Subcutaneous abdominal adipose tissue (tissue), 5 donors: ENCODE data around the gene UACA.

ENCODE experiments used
- H3K27ac ChIP-seq: one replicate; pipeline ENCODE4 v1.7.0; 2013; ENCODE audit warnings: low read depth, mild to moderate bottlenecking, inconsistent platforms, low read length, moderate library complexity
- H3K27me3 ChIP-seq, 5 donors: one replicate each; pipeline ENCODE4 v1.7.0; 2013; ENCODE audit warnings: low read length in 5 of 5, inconsistent platforms in 1 of 5; ENCODE audit not compliant: control insufficient read depth in 5 of 5, insufficient read depth in 4 of 5
- H3K36me3 ChIP-seq, 5 donors: one replicate each; pipeline ENCODE4 v1.7.0; 2013; ENCODE audit warnings: low read length in 5 of 5; ENCODE audit not compliant: control insufficient read depth in 5 of 5, insufficient read depth in 5 of 5
- H3K4me1 ChIP-seq, 5 donors: one replicate each; pipeline ENCODE4 v1.7.0; 2013; ENCODE audit warnings: low read length in 5 of 5, mild to moderate bottlenecking in 3 of 5, moderate library complexity in 1 of 5; ENCODE audit not compliant: control insufficient read depth in 5 of 5, insufficient read depth in 5 of 5
- H3K4me3 ChIP-seq, 5 donors: one replicate each; pipeline ENCODE4 v1.7.0; 2013; ENCODE audit warnings: low read length in 5 of 5, low read depth in 1 of 5
- H3K9ac ChIP-seq, 5 donors: one replicate each; pipeline ENCODE4 v1.7.0; 2013; ENCODE audit warnings: low read length in 5 of 5, mild to moderate bottlenecking in 4 of 5, moderate library complexity in 3 of 5
- H3K9me3 ChIP-seq, 5 donors: one replicate each; pipeline ENCODE4 v1.7.0; 2013; ENCODE audit warnings: low read length in 5 of 5; ENCODE audit not compliant: control insufficient read depth in 5 of 5
- donor health status: healthy.
- donor health status: healthy.
- donor health status: healthy.
- donor health status: healthy.
- donor health status: healthy.

UACA gene

DNA sequence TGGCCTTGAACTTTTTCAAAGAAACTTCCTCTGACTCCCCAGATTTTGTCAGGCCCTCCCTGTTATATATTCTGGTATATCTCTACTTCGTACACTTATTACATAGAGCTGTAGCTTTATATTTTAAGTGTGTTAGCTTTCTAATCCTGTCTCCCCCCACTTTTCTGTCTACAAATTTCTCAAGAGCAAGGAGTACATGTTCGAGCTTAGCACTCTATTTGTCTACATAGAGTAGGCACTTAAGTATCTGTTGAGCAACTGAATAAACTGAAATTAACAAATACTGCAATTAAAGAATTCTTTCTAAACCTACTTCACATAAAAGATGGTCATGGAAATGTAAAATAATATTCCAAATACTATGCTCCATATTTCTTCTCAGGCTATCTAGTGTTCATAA lies 39.4 kb downstream of the UACA start:
- Histone ChIP-seq H3K36me3 (peaks cover 0 to 5% (median 0%) of the 10 kb centered on the region in 5 donors), H3K4me1 (peaks cover 2 to 34% (median 12%) of the 10 kb centered on the region in 5 donors), H3K27ac (no peak overlapping the region), H3K27me3 (no peaks in the 10 kb centered on the region), H3K9ac (no peak overlapping the region), H3K9me3 (no peaks in the 10 kb centered on the region), H3K4me3 (no peak overlapping the region)

GRCh38 chr15:70723122-70723422 lies 40.3 kb downstream of the UACA start:
- Histone ChIP-seq H3K4me3 (no peak overlapping the region), H3K9me3 (no peaks in the 10 kb centered on the region), H3K27ac (no peak overlapping the region), H3K4me1 (peaks cover 2 to 41% (median 12%) of the 10 kb centered on the region in 5 donors), H3K9ac (no peak overlapping the region), H3K27me3 (no peaks in the 10 kb centered on the region), H3K36me3 (peaks cover 0 to 5% (median 0%) of the 10 kb centered on the region in 5 donors)

DNA sequence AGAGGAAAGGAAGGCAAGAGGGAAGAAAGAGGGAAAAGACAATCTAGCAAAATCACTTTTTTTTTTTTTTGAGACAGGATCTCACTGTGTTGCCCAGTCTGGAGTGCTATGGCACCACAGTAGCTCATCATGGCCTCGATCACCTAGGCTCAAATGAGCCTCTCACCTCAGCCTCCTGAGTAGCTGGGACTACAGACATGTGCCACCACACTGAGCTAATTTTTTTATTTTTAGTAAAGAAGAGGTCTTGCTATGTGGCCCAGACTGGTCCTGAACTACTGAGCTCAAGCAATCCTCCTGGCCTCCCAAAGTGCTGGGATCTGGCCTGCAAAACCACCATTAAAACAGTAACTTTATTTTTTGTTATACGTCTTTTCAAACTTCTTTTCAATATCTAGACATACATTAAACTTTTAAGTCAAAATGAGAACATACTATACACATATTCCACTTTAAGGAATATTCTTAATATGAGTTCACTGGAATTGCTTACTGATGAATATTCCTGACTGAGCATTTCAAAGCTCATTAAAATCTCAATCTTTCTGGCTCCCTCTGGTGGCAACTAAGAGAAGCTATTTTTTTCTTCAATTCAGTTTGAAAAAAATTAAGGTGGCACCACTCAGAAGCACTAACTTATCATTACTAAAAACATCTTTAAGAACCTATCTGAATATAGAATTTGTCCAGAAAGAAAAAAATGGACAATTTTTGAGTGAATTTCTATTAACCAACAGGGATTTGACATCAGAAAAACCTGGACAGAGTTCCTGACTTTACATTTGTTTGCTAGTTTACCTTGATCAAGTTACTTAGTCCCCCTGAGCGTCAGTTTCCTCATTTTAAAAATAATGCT lies 40.9 kb downstream of the UACA start:
- no peaks in the 10 kb centered on the region for H3K9me3 ChIP-seq
- H3K4me3 ChIP-seq = no peak overlapping the region
- H3K27ac ChIP-seq = no peak overlapping the region
- peaks cover 0 to 5% (median 0%) of the 10 kb centered on the region in 5 donors for H3K36me3 ChIP-seq
- H3K9ac ChIP-seq = no peak overlapping the region
- H3K4me1 ChIP-seq = peaks cover 2 to 43% (median 12%) of the 10 kb centered on the region in 5 donors
- H3K27me3 ChIP-seq = no peaks in the 10 kb centered on the region

DNA sequence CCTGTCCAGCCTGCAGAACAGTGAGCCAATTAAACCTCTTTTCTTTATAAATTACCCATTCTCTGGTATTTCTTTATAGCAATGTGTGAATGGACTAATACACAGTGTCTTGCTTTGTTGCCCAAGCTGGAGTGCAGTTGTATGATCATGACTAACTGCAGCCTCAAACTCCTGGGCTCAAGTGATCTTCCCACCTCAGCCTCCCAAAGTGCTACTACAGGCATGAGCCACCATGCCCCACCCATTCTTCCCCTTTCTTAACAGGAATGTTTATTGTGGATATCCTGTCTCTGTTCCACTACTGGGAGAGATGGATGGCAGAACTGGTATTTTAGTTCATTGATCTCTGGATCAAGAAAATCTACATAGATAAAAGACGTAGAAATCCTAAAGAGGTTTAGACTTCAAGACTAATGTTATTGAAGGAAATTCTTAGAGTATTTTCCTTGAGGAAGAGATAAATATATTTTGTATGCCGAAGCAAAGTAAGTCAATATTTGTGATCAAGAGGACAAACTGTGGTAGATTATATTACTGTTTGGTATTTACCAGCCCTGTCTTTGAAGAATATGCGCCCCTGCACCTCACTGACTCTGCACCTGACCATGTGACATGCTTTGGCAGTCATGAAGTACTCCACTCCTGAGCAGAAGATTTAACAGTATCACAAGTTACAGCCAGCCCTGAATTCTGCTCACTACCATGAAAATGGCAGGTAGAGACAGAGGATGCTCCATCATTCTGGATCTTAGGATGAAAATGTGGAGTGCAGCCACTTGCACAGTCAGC lies 42.9 kb downstream of the UACA start:
- H3K9me3 ChIP-seq = no peaks in the 10 kb centered on the region
- H3K9ac ChIP-seq = no peak overlapping the region
- no peaks in the 10 kb centered on the region for H3K27me3 ChIP-seq
- no peak overlapping the region for H3K4me3 ChIP-seq
- peaks cover 0 to 5% (median 0%) of the 10 kb centered on the region in 5 donors for H3K36me3 ChIP-seq
- peaks cover 0 to 41% (median 15%) of the 10 kb centered on the region in 5 donors for H3K4me1 ChIP-seq
- H3K27ac ChIP-seq = no peak overlapping the region

- Histone ChIP-seq H3K4me1 (peaks cover 0 to 53% (median 35%) of the 10 kb centered on the region in 5 donors), H3K27me3 (no peaks in the 10 kb centered on the region), H3K9ac (no peak overlapping the region), H3K9me3 (no peaks in the 10 kb centered on the region), H3K4me3 (no peak overlapping the region), H3K36me3 (peaks cover 0 to 5% (median 0%) of the 10 kb centered on the region in 5 donors), H3K27ac (peak overlapping the region; percentile 0)
Measured at GRCh38 chr15:70717237-70717793, 46.0 kb downstream of the UACA start.

GRCh38 chr15:70715840-70716485 lies 47.4 kb downstream of the UACA start:
- Histone ChIP-seq H3K27me3 (no peaks in the 10 kb centered on the region), H3K9ac (no peak overlapping the region), H3K4me3 (no peak overlapping the region), H3K27ac (peak overlapping the region; percentile 12), H3K36me3 (peaks cover 0 to 3% (median 0%) of the 10 kb centered on the region in 5 donors), H3K4me1 (peaks cover 0 to 57% (median 37%) of the 10 kb centered on the region in 5 donors), H3K9me3 (no peaks in the 10 kb centered on the region)

DNA sequence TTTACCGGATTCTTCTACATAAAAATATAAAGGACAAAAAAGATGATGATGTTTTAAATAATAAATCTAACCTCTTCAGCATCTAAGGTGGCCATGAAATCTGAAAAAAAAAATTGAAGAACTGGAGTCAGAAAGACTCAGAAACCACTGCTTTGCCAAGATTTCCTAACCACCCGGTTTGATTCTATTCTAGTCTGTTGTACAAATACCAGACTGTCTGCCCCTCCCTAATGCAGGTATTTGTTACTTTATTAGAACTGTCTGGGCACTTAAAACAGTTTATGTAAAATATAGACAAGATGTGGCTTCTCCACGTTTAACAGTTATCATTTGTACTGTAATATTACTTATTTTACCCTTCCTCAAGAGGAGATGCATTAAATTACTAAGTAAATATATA lies 48.8 kb downstream of the UACA start:
- H3K4me1 ChIP-seq = peaks cover 0 to 45% (median 31%) of the 10 kb centered on the region in 5 donors
- H3K27me3 ChIP-seq = no peaks in the 10 kb centered on the region
- peak overlapping the region; percentile 94 for H3K27ac ChIP-seq
- H3K9me3 ChIP-seq = no peaks in the 10 kb centered on the region
- no peaks in the 10 kb centered on the region for H3K36me3 ChIP-seq
- H3K4me3 ChIP-seq = no peak overlapping the region
- H3K9ac ChIP-seq = peak overlapping the region in 3 of 5 donors; percentile 39 to 85 (median 53)

- Histone ChIP-seq H3K9me3 (no peaks in the 10 kb centered on the region), H3K4me1 (peaks cover 0 to 45% (median 31%) of the 10 kb centered on the region in 5 donors), H3K9ac (peak overlapping the region in 4 of 5 donors; percentile 39 to 85 (median 51)), H3K27ac (peak overlapping the region; percentile 94), H3K27me3 (no peaks in the 10 kb centered on the region), H3K4me3 (peak overlapping the region in 1 of 5 donors; percentile 6), H3K36me3 (no peaks in the 10 kb centered on the region)
Measured at GRCh38 chr15:70714015-70714414, 49.3 kb downstream of the UACA start.

DNA sequence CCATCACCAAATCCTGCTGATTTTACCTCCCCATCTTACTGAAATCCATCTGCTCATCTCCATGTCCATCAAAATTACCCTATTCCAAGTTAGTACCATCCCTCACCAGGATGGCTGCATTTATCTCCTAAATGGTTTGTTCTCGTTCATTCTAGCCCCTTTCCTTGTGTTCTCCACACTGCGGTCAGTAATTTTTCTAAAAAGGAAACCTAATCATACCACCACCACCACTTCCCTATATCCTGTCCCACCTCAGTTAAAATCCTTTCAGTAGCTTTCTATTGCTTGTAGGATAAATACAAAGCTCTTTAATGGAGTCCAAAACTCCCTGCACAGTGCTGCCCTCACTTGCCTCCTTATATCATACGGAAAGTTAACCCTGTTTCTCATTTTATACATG lies 51.1 kb downstream of the UACA start:
- H3K27ac ChIP-seq = peak overlapping the region; percentile 94

More for the DNA sequence above, 51.1 kb downstream of the UACA start:
- Histone ChIP-seq H3K9ac (no peak overlapping the region), H3K36me3 (no peaks in the 10 kb centered on the region), H3K27me3 (no peaks in the 10 kb centered on the region), H3K4me3 (no peak overlapping the region), H3K9me3 (peaks cover 0 to 3% (median 0%) of the 10 kb centered on the region in 5 donors), H3K4me1 (peaks cover 0 to 36% (median 31%) of the 10 kb centered on the region in 5 donors)
